ENCODE results near the gene RUBCN.
"Not testable (repeated sequence)": the region's sequence is repeated elsewhere in the genome, so short reads cannot be mapped to it uniquely, and the experiment has no call there.

The RUBCN gene

GRCh38 chr3:197661234-197661834 lies 75.4 kb downstream of the RUBCN start:
- H3K9me3 ChIP-seq (ENCODE audit: low read depth, low read length); H3K36me3 ChIP-seq (ENCODE audit: insufficient read depth, low read length); H3K9ac ChIP-seq (ENCODE audit: insufficient read length); H3K27ac ChIP-seq; H3K4me3 ChIP-seq; DNase-seq (ENCODE audit: low read depth, low spot score): not testable (repeated sequence)

GRCh38 chr3:197659701-197660100 lies 77.0 kb downstream of the RUBCN start:
- not testable (repeated sequence) for H3K4me3 ChIP-seq; H3K36me3 ChIP-seq (ENCODE audit: insufficient read depth, low read length); DNase-seq (ENCODE audit: low read depth, low spot score); H3K27ac ChIP-seq; H3K9me3 ChIP-seq (ENCODE audit: low read depth, low read length); H3K9ac ChIP-seq (ENCODE audit: insufficient read length)

GRCh38 chr3:197659144-197659543 lies 77.6 kb downstream of the RUBCN start:
- not testable (repeated sequence) for H3K4me3 ChIP-seq; H3K27ac ChIP-seq; H3K9ac ChIP-seq (ENCODE audit: insufficient read length); DNase-seq (ENCODE audit: low read depth, low spot score); H3K9me3 ChIP-seq (ENCODE audit: low read depth, low read length); H3K36me3 ChIP-seq (ENCODE audit: insufficient read depth, low read length)

GRCh38 chr3:197658706-197659105 lies 78.0 kb downstream of the RUBCN start:
- not testable (repeated sequence) for DNase-seq (ENCODE audit: low read depth, low spot score); H3K9ac ChIP-seq (ENCODE audit: insufficient read length); H3K36me3 ChIP-seq (ENCODE audit: insufficient read depth, low read length); H3K9me3 ChIP-seq (ENCODE audit: low read depth, low read length); H3K4me3 ChIP-seq; H3K27ac ChIP-seq

- H3K9ac ChIP-seq (ENCODE audit: insufficient read length); DNase-seq (ENCODE audit: low read depth, low spot score); H3K36me3 ChIP-seq (ENCODE audit: insufficient read depth, low read length); H3K9me3 ChIP-seq (ENCODE audit: low read depth, low read length); H3K27ac ChIP-seq; H3K4me3 ChIP-seq: not testable (repeated sequence)
Observed at GRCh38 chr3:197657541-197658292, 79.0 kb downstream of the RUBCN start.

GRCh38 chr3:197656960-197657359 lies 79.7 kb downstream of the RUBCN start:
- not testable (repeated sequence) for H3K9me3 ChIP-seq (ENCODE audit: low read depth, low read length); H3K36me3 ChIP-seq (ENCODE audit: insufficient read depth, low read length); DNase-seq (ENCODE audit: low read depth, low spot score); H3K9ac ChIP-seq (ENCODE audit: insufficient read length); H3K4me3 ChIP-seq; H3K27ac ChIP-seq

GRCh38 chr3:197656129-197656528 lies 80.6 kb downstream of the RUBCN start:
- H3K4me3 ChIP-seq; H3K27ac ChIP-seq; DNase-seq (ENCODE audit: low read depth, low spot score); H3K9me3 ChIP-seq (ENCODE audit: low read depth, low read length); H3K9ac ChIP-seq (ENCODE audit: insufficient read length); H3K36me3 ChIP-seq (ENCODE audit: insufficient read depth, low read length): not testable (repeated sequence)

GRCh38 chr3:197654998-197655330 lies 81.7 kb downstream of the RUBCN start:
- H3K9ac ChIP-seq (ENCODE audit: insufficient read length); H3K4me3 ChIP-seq; H3K9me3 ChIP-seq (ENCODE audit: low read depth, low read length); H3K27ac ChIP-seq; DNase-seq (ENCODE audit: low read depth, low spot score); H3K36me3 ChIP-seq (ENCODE audit: insufficient read depth, low read length): not testable (repeated sequence)

GRCh38 chr3:197654090-197654997 lies 82.4 kb downstream of the RUBCN start:
- not testable (repeated sequence) for H3K36me3 ChIP-seq (ENCODE audit: insufficient read depth, low read length); H3K9me3 ChIP-seq (ENCODE audit: low read depth, low read length); H3K27ac ChIP-seq; H3K9ac ChIP-seq (ENCODE audit: insufficient read length); DNase-seq (ENCODE audit: low read depth, low spot score)
- H3K4me3 ChIP-seq = peak overlapping the region; percentile 53

GRCh38 chr3:197652860-197653259 lies 83.8 kb downstream of the RUBCN start:
- not testable (repeated sequence) for H3K9me3 ChIP-seq (ENCODE audit: low read depth, low read length); H3K36me3 ChIP-seq (ENCODE audit: insufficient read depth, low read length); H3K4me3 ChIP-seq; H3K9ac ChIP-seq (ENCODE audit: insufficient read length); H3K27ac ChIP-seq; DNase-seq (ENCODE audit: low read depth, low spot score)

- DNase-seq (ENCODE audit: low read depth, low spot score); H3K9ac ChIP-seq (ENCODE audit: insufficient read length); H3K36me3 ChIP-seq (ENCODE audit: insufficient read depth, low read length); H3K27ac ChIP-seq; H3K9me3 ChIP-seq (ENCODE audit: low read depth, low read length); H3K4me3 ChIP-seq: not testable (repeated sequence)
Observed at GRCh38 chr3:197647649-197648048, 89.1 kb downstream of the RUBCN start.

GRCh38 chr3:197647191-197647590 lies 89.5 kb downstream of the RUBCN start:
- H3K4me3 ChIP-seq; H3K9ac ChIP-seq (ENCODE audit: insufficient read length); H3K9me3 ChIP-seq (ENCODE audit: low read depth, low read length); DNase-seq (ENCODE audit: low read depth, low spot score); H3K36me3 ChIP-seq (ENCODE audit: insufficient read depth, low read length); H3K27ac ChIP-seq: not testable (repeated sequence)

GRCh38 chr3:197646294-197646693 lies 90.4 kb downstream of the RUBCN start:
- H3K27ac ChIP-seq; DNase-seq (ENCODE audit: low read depth, low spot score); H3K9me3 ChIP-seq (ENCODE audit: low read depth, low read length); H3K4me3 ChIP-seq; H3K36me3 ChIP-seq (ENCODE audit: insufficient read depth, low read length); H3K9ac ChIP-seq (ENCODE audit: insufficient read length): not testable (repeated sequence)

GRCh38 chr3:197637556-197637955 lies 99.1 kb downstream of the RUBCN start:
- not testable (repeated sequence) for H3K4me3 ChIP-seq; H3K9ac ChIP-seq (ENCODE audit: insufficient read length); H3K36me3 ChIP-seq (ENCODE audit: insufficient read depth, low read length); H3K27ac ChIP-seq; DNase-seq (ENCODE audit: low read depth, low spot score); H3K9me3 ChIP-seq (ENCODE audit: low read depth, low read length)
